CD4-positive, alpha-beta memory T cell (primary cell): ENCODE measurements around the gene ROPN1. TPM values are rescaled to one million over a fixed set of nuclear protein-coding genes. Genes with fewer than 3 reads are reported as not detected.
A peak's percentile ranks its signal among the peaks of the same experiment; 100 is the strongest.
"Not testable (repeated sequence)": the region's sequence is repeated elsewhere in the genome, so short reads cannot be mapped to it uniquely, and the experiment has no call there.

ENCODE experiments used
- CTCF ChIA-PET: fragments of 350-600 bp; sonication (Branson Sonifier 250); formaldehyde crosslinking; loops from one replicate; lab custom pipeline; 2021; ENCODE audit warnings: inconsistent platforms; ENCODE audit not compliant: partially characterized antibody; lab: Charles Lee
- POLR2A ChIA-PET: fragments of 350-600 bp; sonication (Branson Sonifier 250); formaldehyde crosslinking; loops from one replicate; lab custom pipeline; 2021; ENCODE audit not compliant: partially characterized antibody; lab: Charles Lee
- DNase-seq, 5 donors: peaks; one replicate each; pipeline versions ENCODE4 v3.0.0 to v3.0.0-alpha.2; 2020 to 2022; ENCODE audit warnings: mixed read lengths in 1 of 5
- H3K27ac ChIP-seq: one replicate; pipeline ENCODE4 v1.7.0; 2013; ENCODE audit warnings: low read depth, low read length
- H3K27me3 ChIP-seq: 2 replicates; pipeline ENCODE4 v1.7.0; 2013; ENCODE audit warnings: mild to moderate bottlenecking, low read length, moderate library complexity; ENCODE audit not compliant: insufficient read depth
- H3K36me3 ChIP-seq: 2 replicates; pipeline ENCODE4 v1.7.0; 2013; ENCODE audit warnings: mild to moderate bottlenecking, low read length, moderate library complexity; ENCODE audit not compliant: insufficient read depth
- H3K4me1 ChIP-seq: 2 replicates; pipeline ENCODE4 v1.7.0; 2013; ENCODE audit warnings: mild to moderate bottlenecking, low read length, moderate library complexity; ENCODE audit not compliant: insufficient read depth
- H3K4me3 ChIP-seq, 2 donors: one replicate each; pipeline ENCODE4 v1.7.0; 2013; ENCODE audit warnings: low read length in 2 of 2, mild to moderate bottlenecking in 1 of 2
- H3K9me3 ChIP-seq, 2 donors: one replicate each; pipeline ENCODE4 v1.7.0; 2013; ENCODE audit warnings: low read length in 2 of 2, control low read depth in 1 of 2; ENCODE audit not compliant: control insufficient read depth in 1 of 2
- H3K27ac Mint-ChIP-seq, 7 donors: one replicate each; pipeline ENCODE4 v1.8.0; 2020 to 2021; ENCODE audit warnings: mixed read lengths in 7 of 7, mild to moderate bottlenecking in 6 of 7, inconsistent platforms in 3 of 7, moderate library complexity in 3 of 7
- H3K27me3 Mint-ChIP-seq, 2 donors: one replicate each; pipeline ENCODE4 v1.8.0; 2020 to 2021; ENCODE audit warnings: mixed read lengths in 2 of 2
- H3K36me3 Mint-ChIP-seq, 2 donors: one replicate each; pipeline ENCODE4 v1.8.0; 2020 to 2021; ENCODE audit warnings: mixed read lengths in 2 of 2, inconsistent platforms in 1 of 2, mild to moderate bottlenecking in 1 of 2
- H3K4me1 Mint-ChIP-seq, 4 donors: one replicate each; pipeline ENCODE4 v1.8.0; 2020 to 2021; ENCODE audit warnings: mixed read lengths in 4 of 4, mild to moderate bottlenecking in 1 of 4
- H3K4me3 Mint-ChIP-seq, 8 donors: one replicate each; pipeline ENCODE4 v1.8.0; 2020 to 2021; ENCODE audit warnings: mixed read lengths in 8 of 8, mild to moderate bottlenecking in 7 of 8, moderate library complexity in 6 of 8, inconsistent platforms in 3 of 8
- H3K9me3 Mint-ChIP-seq, 8 donors: one replicate each; pipeline ENCODE4 v1.8.0; 2020 to 2021; ENCODE audit warnings: mixed read lengths in 8 of 8, mild to moderate bottlenecking in 5 of 8, inconsistent platforms in 3 of 8, moderate library complexity in 1 of 8
- intact Hi-C: fragments of 100-400 bp; cut with micrococcal nuclease; formaldehyde crosslinking; loops from one replicate; pipeline ENCODE4 v1.15.1; 2023
- polyA plus RNA-seq, 2 donors: library from polyadenylated mRNA; unstranded; fragments of 300-500 nt; fragmentation: Illumina TruSeq; gene quantifications; one replicate each; pipeline ENCODE4 v1.2.3, GENCODE V29; 2021
- total RNA-seq, 2 experiments: library from RNA; stranded (reverse); gene quantifications; one replicate each; pipeline ENCODE4 v1.2.3, GENCODE V29; 2021

The ROPN1 gene
- total and polyA plus RNA-seq, 4 experiments from 2014 or later = not detected

DNA sequence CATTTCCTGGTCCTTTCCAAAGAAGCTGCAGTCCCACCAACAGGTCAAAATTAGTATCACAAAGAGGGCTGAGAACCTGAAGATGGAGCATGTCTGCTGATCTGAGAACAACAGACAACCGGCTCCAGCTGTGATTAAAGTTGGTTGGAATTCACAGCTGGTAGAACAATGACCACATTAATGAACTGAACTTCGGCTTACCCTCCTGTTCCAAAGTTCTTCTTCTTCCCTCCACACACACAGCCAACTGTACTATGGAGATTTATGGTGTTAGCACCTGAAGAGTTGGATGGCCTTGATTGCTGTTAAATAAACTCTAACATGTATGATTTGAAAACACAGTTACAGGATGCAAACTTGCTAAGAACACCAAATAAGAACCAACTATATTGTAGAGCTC lies 27.4 kb upstream of the ROPN1 start:
- ChIA-PET POLR2A (no interaction called here), CTCF (no interaction called here)

DNA sequence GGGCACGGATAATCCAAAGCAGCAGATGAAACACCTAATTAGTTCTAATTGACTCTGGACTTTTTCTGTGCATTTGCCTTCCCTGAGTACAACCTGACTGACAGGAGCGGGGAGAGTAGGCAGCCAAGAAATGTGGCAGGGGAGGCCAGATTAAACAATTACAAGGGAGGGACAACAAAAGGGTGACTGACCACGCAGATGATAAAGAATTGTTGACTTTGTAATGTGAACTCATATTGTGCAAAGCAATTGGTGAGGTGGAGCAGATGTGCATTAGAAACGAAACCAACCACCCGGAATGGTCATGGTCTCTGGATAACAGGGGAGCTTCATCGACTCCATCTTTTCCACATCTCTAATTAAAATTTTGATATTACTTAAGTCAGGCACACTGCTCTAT lies 25.6 kb upstream of the ROPN1 start:
- intact Hi-C loops, H3K27ac ChIP-seq, POLR2A ChIA-PET, H3K9me3 ChIP-seq, H3K4me1 Mint-ChIP-seq, H3K4me1 ChIP-seq, H3K4me3 Mint-ChIP-seq, H3K27ac Mint-ChIP-seq, H3K36me3 Mint-ChIP-seq, CTCF ChIA-PET, H3K27me3 ChIP-seq, H3K36me3 ChIP-seq, H3K4me3 ChIP-seq, DNase-seq, H3K9me3 Mint-ChIP-seq: not testable (repeated sequence)
- peaks cover 29 to 37% of the 10 kb centered on the region in 2 donors for H3K27me3 Mint-ChIP-seq

More for the DNA sequence above, 27.4 kb upstream of the ROPN1 start:
- no peak overlapping the region for H3K4me3 Mint-ChIP-seq
- Histone ChIP-seq H3K4me1 (no peaks in the 10 kb centered on the region), H3K27me3 (no peaks in the 10 kb centered on the region), H3K9me3 (no peaks in the 10 kb centered on the region), H3K36me3 (no peaks in the 10 kb centered on the region), H3K27ac (no peak overlapping the region), H3K4me3 (no peak overlapping the region)
- intact Hi-C loops = no loop called here
- DNase-seq = no peak
- H3K27ac Mint-ChIP-seq = peak overlapping the region in 1 of 7 donors; percentile 54
- H3K36me3 Mint-ChIP-seq = no peaks in the 10 kb centered on the region
- no peaks in the 10 kb centered on the region for H3K4me1 Mint-ChIP-seq
- peaks cover 0 to 10% (median 3%) of the 10 kb centered on the region in 8 donors for H3K9me3 Mint-ChIP-seq
- H3K27me3 Mint-ChIP-seq = peaks cover 33 to 37% of the 10 kb centered on the region in 2 donors

DNA sequence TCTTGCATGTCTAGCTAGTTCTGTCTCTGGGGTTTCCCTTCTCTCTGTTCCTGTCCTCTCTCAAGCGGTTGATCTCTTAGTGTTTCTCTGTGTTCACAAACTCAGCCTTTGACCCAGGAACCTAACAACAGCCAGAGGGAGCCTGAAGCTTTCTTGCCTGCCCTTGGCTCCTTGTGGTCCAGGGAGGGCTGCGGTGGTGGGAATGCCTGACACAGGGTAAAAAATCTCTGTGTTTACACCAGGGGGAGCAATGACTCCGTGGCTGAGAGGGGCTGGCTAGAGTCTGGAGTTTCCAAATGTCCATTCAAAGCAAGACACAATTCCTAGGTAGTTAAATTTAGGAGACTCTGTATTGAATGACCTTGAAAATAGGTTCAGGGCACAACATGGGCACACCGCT lies 24.6 kb upstream of the ROPN1 start:
- H3K9me3 ChIP-seq, H3K4me3 Mint-ChIP-seq, H3K27ac Mint-ChIP-seq, DNase-seq, H3K27ac ChIP-seq, H3K36me3 Mint-ChIP-seq, H3K9me3 Mint-ChIP-seq, intact Hi-C loops, H3K27me3 ChIP-seq, CTCF ChIA-PET, H3K4me1 ChIP-seq, POLR2A ChIA-PET, H3K4me3 ChIP-seq, H3K4me1 Mint-ChIP-seq, H3K36me3 ChIP-seq: not testable (repeated sequence)
- H3K27me3 Mint-ChIP-seq = peaks cover 31 to 38% of the 10 kb centered on the region in 2 donors

DNA sequence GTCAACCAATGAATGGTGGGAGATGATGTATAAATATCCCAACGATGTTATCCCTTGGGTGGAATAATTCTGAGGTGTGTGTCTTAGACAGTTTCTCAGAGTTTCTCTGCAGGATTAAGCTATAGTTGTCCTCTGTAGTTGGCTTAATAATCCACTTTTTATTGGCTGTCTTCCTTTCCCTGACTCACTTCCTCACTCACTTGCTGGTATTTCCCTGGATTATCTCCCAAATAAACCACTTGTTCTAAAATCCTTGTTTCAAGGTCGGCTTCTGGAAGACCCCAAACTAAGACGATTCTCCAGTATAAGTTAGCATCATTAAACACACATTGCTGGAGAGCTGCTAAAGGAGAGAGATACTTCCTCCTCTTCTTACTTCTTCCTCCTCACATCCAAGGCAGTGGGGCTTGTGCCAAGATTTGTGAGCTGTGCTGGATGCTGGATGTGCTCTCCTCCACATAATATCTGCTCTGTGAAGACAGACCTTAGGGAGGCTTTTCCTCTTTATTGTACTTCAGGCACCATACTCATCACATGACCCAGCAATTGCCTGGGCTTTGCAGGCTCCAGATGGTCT lies 22.5 kb upstream of the ROPN1 start:
- no peaks in the 10 kb centered on the region for H3K9me3 Mint-ChIP-seq
- H3K4me3 Mint-ChIP-seq = no peak overlapping the region
- Histone ChIP-seq H3K4me3 (no peak overlapping the region), H3K27ac (no peak overlapping the region), H3K4me1 (no peaks in the 10 kb centered on the region), H3K9me3 (no peaks in the 10 kb centered on the region), H3K27me3 (no peaks in the 10 kb centered on the region), H3K36me3 (no peaks in the 10 kb centered on the region)
- intact Hi-C loops = no loop called here
- no peaks in the 10 kb centered on the region for H3K4me1 Mint-ChIP-seq
- H3K27me3 Mint-ChIP-seq = peaks cover 32 to 38% of the 10 kb centered on the region in 2 donors
- no peak overlapping the region for H3K27ac Mint-ChIP-seq
- CTCF ChIA-PET = interaction anchor here (1.6 kb wide), 1 partner anchor 19 kb away, joined by 4 read pairs; the partner anchor contains the start of gene KALRN
- DNase-seq = no peak
- POLR2A ChIA-PET = no interaction called here
- no peaks in the 10 kb centered on the region for H3K36me3 Mint-ChIP-seq

DNA sequence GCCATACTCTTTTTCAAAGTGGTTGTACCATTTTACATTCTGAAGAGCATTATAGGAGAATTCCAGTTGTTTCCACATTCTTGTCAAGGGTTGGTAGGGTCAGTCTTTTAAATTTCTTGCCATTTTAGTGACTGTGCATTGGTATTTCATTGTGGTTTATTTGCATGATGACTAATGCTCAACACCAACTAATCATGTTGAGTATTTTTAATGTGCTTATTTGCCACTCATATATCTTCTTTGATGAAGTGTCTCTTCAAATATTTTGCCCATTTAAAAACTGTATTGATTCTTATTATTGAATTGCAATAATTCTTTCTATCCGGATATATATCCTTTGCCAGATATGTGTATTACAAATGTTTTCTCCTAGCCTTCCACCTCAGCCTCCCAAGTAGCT lies 16.4 kb upstream of the ROPN1 start:
- H3K27ac ChIP-seq, intact Hi-C loops, H3K4me1 Mint-ChIP-seq, H3K4me3 Mint-ChIP-seq, H3K9me3 Mint-ChIP-seq, H3K4me3 ChIP-seq, CTCF ChIA-PET, H3K4me1 ChIP-seq, DNase-seq, H3K27ac Mint-ChIP-seq, H3K36me3 ChIP-seq, H3K9me3 ChIP-seq, POLR2A ChIA-PET, H3K27me3 ChIP-seq, H3K36me3 Mint-ChIP-seq: not testable (repeated sequence)
- peaks cover 28 to 35% of the 10 kb centered on the region in 2 donors for H3K27me3 Mint-ChIP-seq

DNA sequence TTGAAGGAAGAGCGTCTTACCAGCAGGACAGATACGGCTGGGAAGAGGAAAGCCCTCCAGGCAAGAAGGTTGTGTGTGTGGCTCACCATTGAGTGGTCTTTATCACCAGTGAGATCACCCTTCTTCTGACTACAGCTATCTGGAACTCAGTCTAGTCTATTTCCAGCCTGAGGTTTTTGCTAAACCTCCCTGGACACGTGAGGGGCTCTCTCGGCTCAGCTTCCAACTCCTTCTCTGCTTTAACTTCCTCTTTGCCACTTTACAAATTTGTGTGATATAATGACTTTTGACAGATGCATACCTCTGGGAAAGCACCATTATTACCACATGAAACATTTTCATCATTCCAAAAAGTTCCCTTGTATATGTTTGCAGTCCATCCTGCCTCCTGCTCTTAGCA lies 15.3 kb upstream of the ROPN1 start:
- Mint-ChIP-seq H3K36me3 (no peaks in the 10 kb centered on the region), H3K9me3 (peaks cover 0 to 4% (median 0%) of the 10 kb centered on the region in 8 donors), H3K27ac (no peak overlapping the region), H3K27me3 (peaks cover 33 to 36% of the 10 kb centered on the region in 2 donors), H3K4me3 (no peak overlapping the region), H3K4me1 (no peaks in the 10 kb centered on the region)
- no peaks in the 10 kb centered on the region for H3K4me1 ChIP-seq
- no peaks in the 10 kb centered on the region for H3K9me3 ChIP-seq
- no peak overlapping the region for H3K4me3 ChIP-seq
- no peak for DNase-seq
- H3K36me3 ChIP-seq = no peaks in the 10 kb centered on the region
- no peak overlapping the region for H3K27ac ChIP-seq
- no peaks in the 10 kb centered on the region for H3K27me3 ChIP-seq
- POLR2A ChIA-PET = no interaction called here
- CTCF ChIA-PET = no interaction called here
- intact Hi-C loops = no loop called here

DNA sequence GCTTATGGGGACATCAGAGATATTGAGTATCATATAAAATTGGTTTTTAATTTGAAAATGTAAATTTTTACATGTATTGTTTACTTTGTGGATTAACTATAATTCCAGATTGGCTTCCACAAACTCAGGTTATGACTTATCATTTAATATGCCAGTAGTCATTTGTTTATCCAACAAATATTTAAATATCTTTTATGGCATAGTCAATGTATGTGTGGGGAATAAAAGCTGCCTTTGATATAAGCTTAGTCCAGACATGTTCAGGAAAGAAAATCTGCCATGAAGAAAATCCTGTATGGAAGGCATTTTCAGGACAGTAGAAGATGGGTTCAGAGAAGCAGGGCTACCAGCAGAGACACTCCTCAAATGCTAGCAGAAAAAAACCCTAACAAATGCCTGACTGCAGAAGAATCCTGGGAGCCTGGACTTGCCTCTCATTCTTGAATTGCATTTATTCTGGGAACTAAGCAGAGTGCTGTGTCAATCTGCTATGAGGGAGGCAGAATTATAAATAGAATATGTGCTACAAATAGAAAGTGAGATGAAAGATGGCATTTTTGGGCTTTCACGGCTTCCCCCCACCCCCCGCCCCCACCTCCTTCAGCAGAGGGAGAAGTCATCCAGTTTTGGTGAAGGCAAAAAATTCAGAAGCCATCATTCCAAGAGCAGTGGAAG lies 10.6 kb upstream of the ROPN1 start:
- H3K9me3 ChIP-seq, H3K4me1 Mint-ChIP-seq, H3K4me1 ChIP-seq, POLR2A ChIA-PET, H3K4me3 ChIP-seq, H3K36me3 Mint-ChIP-seq, DNase-seq, CTCF ChIA-PET, H3K36me3 ChIP-seq, H3K27ac Mint-ChIP-seq, H3K4me3 Mint-ChIP-seq, H3K27me3 ChIP-seq, H3K9me3 Mint-ChIP-seq, intact Hi-C loops, H3K27ac ChIP-seq: not testable (repeated sequence)
- H3K27me3 Mint-ChIP-seq = peaks cover 37 to 46% of the 10 kb centered on the region in 2 donors
